Colonic mucosa (tissue), 4 donors: ENCODE data around the gene EMILIN3. TPM values are rescaled to one million over a fixed set of nuclear protein-coding genes. Genes with fewer than 3 reads are reported as not detected.

ENCODE experiments used
- DNase-seq: peaks from one replicate; pipeline ENCODE4 v3.0.0-alpha.2; 2020
- H3K27ac ChIP-seq: fragments of 200-600 bp; one replicate; pipeline ENCODE4 v1.8.0; 2021
- H3K27me3 ChIP-seq: fragments of 200-600 bp; one replicate; pipeline ENCODE4 v1.8.0; 2021
- H3K36me3 ChIP-seq: fragments of 200-600 bp; one replicate; pipeline ENCODE4 v1.8.0; 2021
- H3K4me1 ChIP-seq: fragments of 200-600 bp; one replicate; pipeline ENCODE4 v1.8.0; 2021; ENCODE audit warnings: mild to moderate bottlenecking
- H3K4me3 ChIP-seq: fragments of 200-600 bp; one replicate; pipeline ENCODE4 v1.8.0; 2021
- H3K9ac ChIP-seq, 2 donors: one replicate each; pipeline ENCODE4 v1.7.0; 2013; ENCODE audit warnings: control low read depth in 2 of 2, low read depth in 2 of 2, low read length in 2 of 2
- H3K9me3 ChIP-seq: fragments of 200-600 bp; one replicate; pipeline ENCODE4 v1.8.0; 2021
- intact Hi-C: fragments of 100-400 bp; cut with DNase I; formaldehyde crosslinking; loops from one replicate; pipeline ENCODE4 v1.14.1; 2022
- total RNA-seq, 2 donors: library from RNA; stranded (reverse); fragmentation: NEBNext Ultra II Directional in 1 of 2; extraction: Animal tissue kit (Norgen Biotek cat#: 25700) in 1 of 2; gene quantifications; one replicate each; pipeline ENCODE4 v1.2.1, GENCODE V29; 2021
- TF ChIP-seq, protein P1 (sequence below): fragments of 200-600 bp; IDR thresholded peaks from one replicate; pipeline ENCODE4 v1.8.0; 2022; ENCODE audit warnings: antibody characterized with exemption, mild to moderate bottlenecking
- donor health status: healthy.
- donor health status: DM: no; HTN: no; CAD: no.
- donor health status: DM: no; HTN: no; CAD: no.

The EMILIN3 gene
- total RNA-seq, 2 donors from 2014 or later, result 0.20 to 0.40 TPM

DNA sequence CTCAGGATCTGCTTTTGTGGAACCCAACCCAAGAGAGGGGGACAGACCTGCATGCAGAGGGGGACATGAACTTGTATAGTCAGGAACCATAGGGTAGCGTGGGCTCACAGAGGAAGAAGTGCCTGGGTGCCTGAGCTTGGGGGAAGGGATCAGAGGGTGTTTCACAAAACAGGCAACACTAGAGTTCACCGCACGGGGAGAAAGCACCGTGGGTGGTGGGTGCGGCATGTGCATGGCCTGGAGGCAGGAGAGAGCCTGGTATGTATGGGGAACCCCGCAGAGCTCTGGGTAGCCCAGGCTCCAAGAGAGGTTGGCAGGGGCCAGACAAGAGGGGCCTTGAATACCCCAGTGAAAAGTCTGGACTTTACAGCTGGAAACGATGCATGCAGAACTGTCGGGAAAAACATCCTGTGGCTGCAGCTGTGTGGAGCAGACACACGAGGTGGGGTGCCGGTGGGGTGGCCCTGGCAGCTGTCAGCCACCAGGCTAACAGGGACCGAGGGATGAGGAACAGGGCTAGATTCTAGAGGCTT is 6.7 kb upstream of the EMILIN3 start:
- H3K4me1 ChIP-seq, result no peaks in the 10 kb centered on the region
- H3K4me3 ChIP-seq, result no peak overlapping the region
- no peaks in the 10 kb centered on the region for H3K36me3 ChIP-seq
- no peaks in the 10 kb centered on the region for H3K9me3 ChIP-seq
- intact Hi-C loops, result no loop called here
- no peak overlapping the region for H3K9ac ChIP-seq
- DNase-seq, result no peak
- H3K27me3 ChIP-seq, result no peaks in the 10 kb centered on the region
- TF ChIP-seq, protein P1, sequence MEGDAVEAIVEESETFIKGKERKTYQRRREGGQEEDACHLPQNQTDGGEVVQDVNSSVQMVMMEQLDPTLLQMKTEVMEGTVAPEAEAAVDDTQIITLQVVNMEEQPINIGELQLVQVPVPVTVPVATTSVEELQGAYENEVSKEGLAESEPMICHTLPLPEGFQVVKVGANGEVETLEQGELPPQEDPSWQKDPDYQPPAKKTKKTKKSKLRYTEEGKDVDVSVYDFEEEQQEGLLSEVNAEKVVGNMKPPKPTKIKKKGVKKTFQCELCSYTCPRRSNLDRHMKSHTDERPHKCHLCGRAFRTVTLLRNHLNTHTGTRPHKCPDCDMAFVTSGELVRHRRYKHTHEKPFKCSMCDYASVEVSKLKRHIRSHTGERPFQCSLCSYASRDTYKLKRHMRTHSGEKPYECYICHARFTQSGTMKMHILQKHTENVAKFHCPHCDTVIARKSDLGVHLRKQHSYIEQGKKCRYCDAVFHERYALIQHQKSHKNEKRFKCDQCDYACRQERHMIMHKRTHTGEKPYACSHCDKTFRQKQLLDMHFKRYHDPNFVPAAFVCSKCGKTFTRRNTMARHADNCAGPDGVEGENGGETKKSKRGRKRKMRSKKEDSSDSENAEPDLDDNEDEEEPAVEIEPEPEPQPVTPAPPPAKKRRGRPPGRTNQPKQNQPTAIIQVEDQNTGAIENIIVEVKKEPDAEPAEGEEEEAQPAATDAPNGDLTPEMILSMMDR, result no peak
- no peak overlapping the region for H3K27ac ChIP-seq

DNA sequence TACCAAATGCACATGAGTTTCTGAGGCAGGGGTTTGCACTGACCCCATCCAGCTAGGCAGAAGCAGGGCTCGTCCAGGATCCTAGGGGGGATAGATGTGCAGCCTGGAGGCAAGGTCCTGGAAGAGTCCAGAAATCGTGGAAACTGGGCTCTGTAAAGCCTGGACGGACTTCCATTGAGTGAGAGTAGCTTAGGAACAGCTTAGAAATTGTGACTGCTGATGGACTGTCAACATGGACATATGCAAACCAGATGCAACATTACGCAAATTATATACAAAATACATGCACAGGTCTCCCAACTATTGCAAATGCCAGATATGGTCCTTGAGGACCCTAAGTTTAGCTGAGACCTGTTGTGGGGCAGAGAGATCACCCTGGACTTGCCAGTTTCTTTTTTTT is 4.8 kb upstream of the EMILIN3 start:
- no peak overlapping the region for H3K27ac ChIP-seq

DNA sequence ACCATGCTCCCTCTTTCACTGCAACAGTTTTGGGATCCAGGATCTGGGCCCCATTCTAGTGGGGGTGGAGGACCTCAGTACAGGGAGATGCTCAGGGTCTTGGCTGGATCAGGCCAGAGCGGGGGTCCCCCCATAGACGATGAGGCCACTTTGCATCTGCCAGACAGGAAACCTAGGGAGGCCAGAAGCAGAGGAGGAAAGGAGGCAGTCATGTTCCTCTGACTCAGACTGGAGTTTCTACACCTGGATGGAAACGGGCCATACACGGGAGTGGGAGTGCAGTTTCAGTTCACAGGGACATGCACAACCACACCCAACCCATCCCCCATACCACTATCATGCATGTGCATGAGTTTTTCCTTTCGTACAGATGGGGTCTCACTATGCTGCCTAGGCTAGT is 3.6 kb upstream of the EMILIN3 start:
- Histone ChIP-seq H3K4me3 (no peak overlapping the region), H3K9me3 (no peaks in the 10 kb centered on the region), H3K9ac (no peak overlapping the region), H3K36me3 (no peaks in the 10 kb centered on the region), H3K4me1 (no peaks in the 10 kb centered on the region), H3K27me3 (peaks cover 23% of the 10 kb centered on the region), H3K27ac (no peak overlapping the region)
- TF ChIP-seq, protein P1, result no peak
- intact Hi-C loops, result no loop called here
- no peak for DNase-seq

More for the DNA sequence above, 4.8 kb upstream of the EMILIN3 start:
- intact Hi-C loops, result no loop called here
- DNase-seq, result no peak
- Histone ChIP-seq H3K9me3 (no peaks in the 10 kb centered on the region), H3K36me3 (no peaks in the 10 kb centered on the region), H3K9ac (no peak overlapping the region), H3K27me3 (peaks cover 12% of the 10 kb centered on the region), H3K4me3 (no peak overlapping the region), H3K4me1 (no peaks in the 10 kb centered on the region)
- TF ChIP-seq, protein P1, result no peak

DNA sequence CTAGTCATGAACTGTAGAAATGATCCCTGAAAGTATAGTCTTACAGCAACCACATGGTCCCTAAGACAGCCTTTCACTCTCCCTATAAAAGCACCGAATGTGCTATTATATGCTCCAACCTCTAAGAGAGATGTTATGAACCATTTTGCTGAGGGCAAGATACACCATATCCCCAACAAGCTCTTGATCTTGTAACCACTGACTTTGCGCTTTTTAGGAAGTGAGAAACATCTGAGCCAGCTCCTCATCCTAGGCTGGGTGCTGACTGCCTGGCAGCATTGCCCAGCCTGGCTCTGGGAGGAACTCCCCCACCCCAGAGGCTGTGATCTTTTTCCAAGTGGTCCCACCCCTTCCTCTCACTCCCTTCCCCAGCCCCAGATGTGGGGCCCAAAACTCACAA is 3.1 kb upstream of the EMILIN3 start:
- Histone ChIP-seq H3K4me1 (no peaks in the 10 kb centered on the region), H3K36me3 (no peaks in the 10 kb centered on the region), H3K27me3 (peaks cover 28% of the 10 kb centered on the region), H3K9me3 (no peaks in the 10 kb centered on the region), H3K27ac (no peak overlapping the region), H3K9ac (no peak overlapping the region), H3K4me3 (no peak overlapping the region)
- no peak for DNase-seq
- intact Hi-C loops, result no loop called here
- TF ChIP-seq, protein P1, result no peak

DNA sequence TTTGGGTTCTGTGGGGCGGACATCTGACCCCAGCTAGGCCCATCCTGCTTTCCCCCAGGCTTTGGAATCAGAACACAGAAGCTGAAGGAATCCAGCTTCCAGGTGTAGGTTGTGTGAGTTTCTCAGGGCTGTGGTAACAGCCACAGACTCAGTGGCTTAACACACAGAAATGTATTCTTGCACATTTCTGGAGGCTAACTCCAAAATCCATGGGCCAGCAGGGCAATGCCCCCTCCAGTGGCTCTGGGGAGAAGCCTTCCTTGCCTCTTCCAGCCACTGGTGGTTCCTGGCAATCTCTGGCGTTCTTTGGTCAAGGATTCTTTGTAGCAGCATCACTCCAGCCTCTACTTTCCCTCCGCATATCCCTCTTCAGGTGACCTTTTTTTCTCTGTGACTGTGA is 1.3 kb upstream of the EMILIN3 start:
- Histone ChIP-seq H3K36me3 (no peaks in the 10 kb centered on the region), H3K27ac (no peak overlapping the region), H3K4me3 (no peak overlapping the region), H3K9me3 (no peaks in the 10 kb centered on the region), H3K9ac (no peak overlapping the region), H3K4me1 (no peaks in the 10 kb centered on the region), H3K27me3 (peaks cover 28% of the 10 kb centered on the region)
- TF ChIP-seq, protein P1, result no peak
- DNase-seq, result no peak
- intact Hi-C loops, result no loop called here

DNA sequence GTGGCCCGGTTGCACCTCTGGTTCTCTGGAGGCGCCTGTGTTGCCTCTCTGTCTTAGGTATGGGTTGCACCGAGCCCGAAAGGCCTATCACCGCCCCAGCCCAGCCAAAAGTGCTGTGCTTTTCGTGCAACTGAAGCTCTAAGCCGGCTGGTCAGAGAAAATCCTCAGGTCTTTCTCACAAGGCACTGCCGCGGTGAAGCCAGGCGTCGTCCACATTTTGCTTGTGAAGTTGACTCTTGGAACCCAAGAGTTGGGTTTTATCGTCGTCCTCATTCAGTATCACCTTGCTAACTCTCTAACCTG is 726 bp upstream of the EMILIN3 start:
- H3K36me3 ChIP-seq, result no peaks in the 10 kb centered on the region
- TF ChIP-seq, protein P1, result no peak
- H3K9ac ChIP-seq, result no peak overlapping the region
- intact Hi-C loops, result no loop called here
- H3K4me1 ChIP-seq, result no peaks in the 10 kb centered on the region
- no peak overlapping the region for H3K27ac ChIP-seq
- peaks cover 28% of the 10 kb centered on the region for H3K27me3 ChIP-seq
- H3K4me3 ChIP-seq, result no peak overlapping the region
- no peak for DNase-seq
- H3K9me3 ChIP-seq, result no peaks in the 10 kb centered on the region
